Memory B cell (primary cell): Measurements from ENCODE around the gene GORASP1.

Source experiments
- ATAC-seq: fragments of 150-1000 bp; cut with Tn5 transposase; 2 replicates; pipeline ENCODE4 v1.10.0; 2021; ENCODE audit warnings: low read depth, mild to moderate bottlenecking, moderate library complexity
- DNase-seq, 2 donors: peaks; one replicate each; pipeline ENCODE4 v3.0.0; 2022; ENCODE audit warnings: low spot score in 2 of 2
- H3K27ac Mint-ChIP-seq: one replicate; pipeline ENCODE4 v1.8.0; 2022; ENCODE audit warnings: mild to moderate bottlenecking, moderate library complexity, mixed read lengths
- H3K27me3 Mint-ChIP-seq: one replicate; pipeline ENCODE4 v1.8.0; 2022; ENCODE audit warnings: mixed read lengths
- H3K36me3 Mint-ChIP-seq: one replicate; pipeline ENCODE4 v1.8.0; 2022; ENCODE audit warnings: mild to moderate bottlenecking, mixed read lengths
- H3K4me1 Mint-ChIP-seq: one replicate; pipeline ENCODE4 v1.8.0; 2022; ENCODE audit warnings: mixed read lengths
- H3K4me3 Mint-ChIP-seq: one replicate; pipeline ENCODE4 v1.8.0; 2022; ENCODE audit warnings: mild to moderate bottlenecking, moderate library complexity, mixed read lengths
- H3K9me3 Mint-ChIP-seq: one replicate; pipeline ENCODE4 v1.8.0; 2022; ENCODE audit warnings: mixed read lengths

GORASP1 gene

GRCh38 chr3:39146083-39146501 is 38.7 kb upstream of the GORASP1 start:
- H3K4me3 Mint-ChIP-seq, result peak overlapping the region; percentile 57
- DNase-seq, result no peak
- H3K27ac Mint-ChIP-seq, result peak overlapping the region; percentile 94
- peaks cover 18% of the 10 kb centered on the region for H3K36me3 Mint-ChIP-seq
- ATAC-seq, result peak; percentile 15
- peaks cover 64% of the 10 kb centered on the region for H3K4me1 Mint-ChIP-seq
- no peaks in the 10 kb centered on the region for H3K9me3 Mint-ChIP-seq
- H3K27me3 Mint-ChIP-seq, result no peaks in the 10 kb centered on the region

DNA sequence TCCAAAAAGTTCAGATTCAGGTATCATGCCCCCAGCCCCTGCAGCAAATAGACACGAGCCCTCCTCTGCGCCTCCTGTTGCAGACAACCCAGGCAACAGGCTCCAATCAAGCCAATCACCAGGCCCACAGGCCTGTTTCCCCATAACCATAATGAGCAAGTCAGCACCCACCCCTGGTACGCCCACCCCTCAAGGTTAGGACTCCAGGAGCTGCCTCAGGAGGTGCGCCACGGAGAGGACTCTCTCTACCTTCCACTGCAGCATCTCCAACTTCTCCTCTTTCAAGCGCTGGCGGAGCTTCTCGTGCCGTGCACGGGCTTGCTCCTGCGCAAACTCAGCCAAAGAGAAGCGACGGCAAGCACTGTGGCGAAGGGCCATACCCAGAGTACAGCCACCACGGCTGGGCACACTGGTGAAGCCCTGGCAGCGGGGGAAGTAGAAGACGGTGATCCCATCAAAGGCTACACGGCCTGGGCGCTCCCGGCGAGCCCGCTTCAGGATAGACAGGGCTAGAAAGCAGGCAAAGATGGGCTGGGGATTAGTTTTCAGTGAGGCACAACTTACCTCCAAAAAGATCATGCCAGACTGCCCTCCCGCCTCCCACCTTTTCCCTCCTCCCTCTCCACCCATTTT is 37.4 kb upstream of the GORASP1 start:
- H3K36me3 Mint-ChIP-seq, result peaks cover 18% of the 10 kb centered on the region
- ATAC-seq (no peak), DNase-seq (no peak)
- H3K27ac Mint-ChIP-seq, result peak overlapping the region; percentile 75
- H3K9me3 Mint-ChIP-seq, result no peaks in the 10 kb centered on the region
- H3K27me3 Mint-ChIP-seq, result no peaks in the 10 kb centered on the region
- peaks cover 60% of the 10 kb centered on the region for H3K4me1 Mint-ChIP-seq
- H3K4me3 Mint-ChIP-seq, result no peak overlapping the region

DNA sequence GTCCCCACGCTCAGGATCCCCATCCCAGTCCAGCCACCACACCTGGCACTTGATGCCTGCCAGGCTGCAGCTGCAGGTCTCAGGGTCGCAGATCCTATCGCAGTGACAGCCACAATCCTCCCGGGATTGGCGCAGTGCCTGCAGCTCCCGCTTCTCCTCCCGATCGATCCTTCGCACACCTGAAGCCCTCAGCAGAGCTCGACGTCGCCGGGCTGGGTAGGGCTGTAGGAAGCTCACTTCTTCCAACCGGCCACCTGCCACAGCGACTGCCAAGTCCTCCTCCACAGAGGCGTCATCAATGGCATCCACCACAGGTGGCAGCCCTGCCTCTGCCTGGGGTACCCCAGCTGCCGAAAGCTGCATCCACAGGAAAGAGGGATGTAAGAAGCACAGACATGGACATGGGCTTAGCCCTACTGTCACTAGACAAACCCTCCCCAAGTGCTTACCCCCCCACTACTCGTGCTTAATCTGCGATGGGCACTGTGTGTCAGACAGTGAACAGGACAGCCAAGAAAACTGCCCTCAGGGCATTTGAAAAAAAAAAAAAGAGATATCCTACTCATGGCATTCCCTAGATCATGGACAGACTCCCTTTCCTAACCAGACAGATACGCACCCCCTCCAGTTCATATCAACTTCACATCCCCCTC is 36.8 kb upstream of the GORASP1 start:
- Mint-ChIP-seq H3K27me3 (no peaks in the 10 kb centered on the region), H3K36me3 (peaks cover 18% of the 10 kb centered on the region), H3K9me3 (no peaks in the 10 kb centered on the region), H3K27ac (peak overlapping the region; percentile 75), H3K4me3 (no peak overlapping the region), H3K4me1 (peaks cover 53% of the 10 kb centered on the region)
- DNase-seq (no peak), ATAC-seq (no peak)

DNA sequence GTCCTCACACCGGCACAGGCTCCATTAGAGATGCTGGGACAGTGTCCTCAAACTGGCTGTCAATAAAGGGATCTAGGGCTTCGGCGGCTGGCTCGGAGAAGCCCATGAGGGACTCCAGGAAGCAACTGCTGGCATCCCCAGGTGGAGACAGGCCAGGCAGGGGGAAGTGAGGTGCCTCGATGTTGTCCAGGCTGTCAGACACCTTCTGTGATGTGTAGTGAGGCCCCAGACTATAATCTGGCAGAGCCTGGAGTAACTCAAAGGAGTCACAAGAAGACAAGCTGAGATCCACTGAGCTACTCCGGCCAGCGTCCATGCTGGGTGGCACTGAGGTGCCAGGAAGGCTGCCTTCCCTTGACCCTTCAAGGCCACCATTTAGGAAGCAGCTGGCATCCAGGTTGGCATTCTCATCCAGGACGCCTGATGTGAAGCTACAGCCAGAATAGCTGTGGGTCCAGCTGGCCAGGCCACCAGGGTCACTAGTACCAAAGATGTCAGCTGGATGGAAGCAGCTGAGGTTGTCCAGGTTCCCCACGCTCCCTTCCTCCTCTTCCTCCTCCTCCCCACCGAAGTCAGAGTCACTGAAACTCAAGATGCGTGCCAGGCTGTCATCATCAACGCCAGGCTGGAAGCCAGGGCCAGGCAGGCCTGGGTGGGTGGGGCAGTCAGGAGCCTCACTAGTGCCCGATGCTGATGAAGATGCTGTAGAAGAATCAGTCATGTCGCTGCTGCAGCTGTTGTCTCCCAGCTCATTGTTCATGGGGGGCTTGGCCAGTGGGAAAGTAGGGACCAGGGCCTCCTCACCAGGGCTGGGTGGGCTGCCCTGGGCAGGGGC is 35.8 kb upstream of the GORASP1 start:
- H3K27ac Mint-ChIP-seq, result peak overlapping the region; percentile 31
- H3K27me3 Mint-ChIP-seq, result no peaks in the 10 kb centered on the region
- DNase-seq (no peak), ATAC-seq (no peak)
- no peak overlapping the region for H3K4me3 Mint-ChIP-seq
- H3K36me3 Mint-ChIP-seq, result peaks cover 18% of the 10 kb centered on the region
- H3K9me3 Mint-ChIP-seq, result no peaks in the 10 kb centered on the region
- H3K4me1 Mint-ChIP-seq, result peaks cover 44% of the 10 kb centered on the region

DNA sequence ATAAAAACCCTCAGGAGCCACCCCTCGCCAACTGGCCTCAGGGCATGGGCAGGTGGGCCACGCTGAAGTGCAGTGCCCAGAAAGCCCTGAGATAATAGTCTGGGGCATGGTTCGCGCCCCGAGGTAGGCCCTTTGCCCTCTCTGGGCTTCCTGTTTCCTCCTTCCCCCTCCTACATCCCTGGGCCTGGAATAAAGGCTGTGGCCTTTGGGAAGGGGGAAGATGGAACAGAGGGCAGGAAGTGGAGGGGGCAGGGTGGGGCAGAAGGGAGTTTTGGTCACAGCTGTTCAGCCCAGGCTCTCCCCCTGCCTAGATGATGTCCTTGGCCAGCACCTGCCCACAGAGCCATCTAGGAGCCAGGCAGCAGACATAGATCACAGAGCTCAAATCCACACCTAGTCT is 34.6 kb upstream of the GORASP1 start:
- peaks cover 34% of the 10 kb centered on the region for H3K4me1 Mint-ChIP-seq
- H3K4me3 Mint-ChIP-seq, result no peak overlapping the region
- H3K9me3 Mint-ChIP-seq, result no peaks in the 10 kb centered on the region
- peak overlapping the region; percentile 88 for H3K27ac Mint-ChIP-seq
- H3K36me3 Mint-ChIP-seq, result peaks cover 23% of the 10 kb centered on the region
- no peaks in the 10 kb centered on the region for H3K27me3 Mint-ChIP-seq
- DNase-seq, result no peak
- peak; percentile 6 for ATAC-seq

GRCh38 chr3:39141171-39141995 is 34.0 kb upstream of the GORASP1 start:
- DNase-seq, result no peak
- Mint-ChIP-seq H3K27ac (peak overlapping the region; percentile 88), H3K4me3 (peak overlapping the region; percentile 46), H3K9me3 (no peaks in the 10 kb centered on the region), H3K36me3 (peaks cover 24% of the 10 kb centered on the region), H3K27me3 (no peaks in the 10 kb centered on the region), H3K4me1 (peaks cover 28% of the 10 kb centered on the region)
- ATAC-seq, result peak; percentile 26

- peaks cover 21% of the 10 kb centered on the region for H3K4me1 Mint-ChIP-seq
- H3K27me3 Mint-ChIP-seq, result no peaks in the 10 kb centered on the region
- ATAC-seq, result no peak
- no peaks in the 10 kb centered on the region for H3K9me3 Mint-ChIP-seq
- peaks cover 23% of the 10 kb centered on the region for H3K36me3 Mint-ChIP-seq
- peak overlapping the region; percentile 14 for H3K4me3 Mint-ChIP-seq
- no peak for DNase-seq
- H3K27ac Mint-ChIP-seq, result peak overlapping the region; percentile 88
These were observed 33.0 kb upstream of the GORASP1 start for GRCh38 chr3:39140341-39140971.

DNA sequence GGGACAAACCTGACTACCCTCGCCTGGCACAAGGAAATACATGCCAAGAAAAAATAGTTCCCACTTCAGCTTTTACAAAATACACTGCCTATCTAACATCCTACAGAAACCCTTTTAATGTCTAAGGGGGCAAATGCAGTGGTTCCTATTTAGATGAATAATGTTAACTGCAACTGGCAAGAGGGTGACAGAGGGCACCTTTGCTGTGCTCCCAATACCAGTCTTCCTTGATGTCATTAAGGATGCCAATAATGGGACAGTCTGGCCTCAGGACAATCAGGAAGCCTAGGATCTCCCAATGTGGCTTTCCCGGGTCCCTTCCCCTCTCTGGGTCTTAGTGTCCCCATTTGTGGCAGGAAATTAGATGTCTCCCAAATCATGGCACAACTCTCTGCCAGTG is 32.0 kb upstream of the GORASP1 start:
- no peak for DNase-seq
- Mint-ChIP-seq H3K9me3 (no peaks in the 10 kb centered on the region), H3K27me3 (no peaks in the 10 kb centered on the region), H3K27ac (peak overlapping the region; percentile 50), H3K4me1 (peaks cover 18% of the 10 kb centered on the region), H3K36me3 (peaks cover 22% of the 10 kb centered on the region), H3K4me3 (no peak overlapping the region)
- no peak for ATAC-seq

DNA sequence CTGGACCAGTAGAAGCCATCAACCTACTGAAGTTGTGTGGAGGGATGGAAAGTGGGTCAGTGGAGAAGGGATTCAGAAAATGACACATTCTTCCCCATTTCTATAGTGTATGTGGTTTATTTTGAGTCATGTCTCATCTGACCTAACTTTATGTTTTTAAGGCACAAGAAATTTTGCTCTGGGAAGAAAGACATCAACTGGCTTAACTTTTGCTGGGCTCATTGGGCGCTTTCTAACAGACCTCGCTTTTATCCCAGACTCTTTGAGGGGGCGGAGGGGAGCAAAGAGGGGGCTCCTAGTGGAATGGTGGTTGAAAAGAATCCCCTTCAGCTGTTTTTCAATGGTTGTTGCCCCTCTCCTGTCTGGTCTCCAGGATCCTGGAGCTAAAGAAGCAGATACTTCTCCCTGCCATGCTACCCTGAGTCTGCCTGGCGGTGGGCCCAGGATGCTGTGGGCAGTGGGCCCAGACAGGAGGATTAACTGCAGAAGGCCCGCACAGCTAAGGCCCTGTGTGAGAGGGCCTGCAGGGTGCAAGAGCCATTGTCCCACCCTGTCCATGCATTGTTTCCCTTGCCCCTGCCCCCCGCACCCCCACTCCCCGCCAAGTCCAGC is 31.5 kb upstream of the GORASP1 start:
- Mint-ChIP-seq H3K36me3 (peaks cover 18% of the 10 kb centered on the region), H3K4me3 (no peak overlapping the region), H3K27ac (peak overlapping the region; percentile 50), H3K4me1 (peaks cover 17% of the 10 kb centered on the region), H3K27me3 (no peaks in the 10 kb centered on the region), H3K9me3 (no peaks in the 10 kb centered on the region)
- no peak for DNase-seq
- ATAC-seq, result no peak

GRCh38 chr3:39137991-39138803 is 30.8 kb upstream of the GORASP1 start:
- peaks cover 20% of the 10 kb centered on the region for H3K36me3 Mint-ChIP-seq
- H3K27ac Mint-ChIP-seq, result peak overlapping the region; percentile 50
- H3K4me3 Mint-ChIP-seq, result no peak overlapping the region
- ATAC-seq (no peak), DNase-seq (no peak)
- H3K9me3 Mint-ChIP-seq, result no peaks in the 10 kb centered on the region
- H3K4me1 Mint-ChIP-seq, result peaks cover 17% of the 10 kb centered on the region
- no peaks in the 10 kb centered on the region for H3K27me3 Mint-ChIP-seq

DNA sequence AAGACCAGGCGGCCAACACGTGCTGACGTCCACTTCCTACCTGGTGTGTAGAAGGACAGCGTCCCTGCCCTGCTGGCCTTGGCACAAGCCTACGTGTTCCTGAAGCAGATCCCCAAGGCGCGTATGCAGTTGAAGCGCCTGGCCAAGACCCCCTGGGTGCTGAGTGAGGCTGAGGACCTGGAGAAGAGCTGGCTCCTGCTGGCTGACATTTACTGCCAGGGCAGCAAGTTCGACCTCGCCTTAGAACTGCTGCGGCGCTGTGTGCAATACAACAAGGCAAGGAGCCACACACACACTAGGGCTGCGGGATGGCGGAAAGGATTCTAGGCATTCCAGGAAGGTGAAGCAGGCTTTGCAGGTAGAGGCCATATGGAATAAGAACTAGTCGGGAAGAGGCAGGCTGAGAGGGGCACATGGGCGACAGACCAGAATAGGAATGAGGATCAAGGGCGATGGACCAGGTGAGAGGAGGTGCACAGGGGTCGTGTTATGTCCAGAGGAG is 30.1 kb upstream of the GORASP1 start:
- ATAC-seq (no peak), DNase-seq (no peak)
- H3K27me3 Mint-ChIP-seq, result no peaks in the 10 kb centered on the region
- peaks cover 18% of the 10 kb centered on the region for H3K4me1 Mint-ChIP-seq
- H3K27ac Mint-ChIP-seq, result no peak overlapping the region
- H3K36me3 Mint-ChIP-seq, result peaks cover 16% of the 10 kb centered on the region
- no peak overlapping the region for H3K4me3 Mint-ChIP-seq
- H3K9me3 Mint-ChIP-seq, result no peaks in the 10 kb centered on the region
